Mucosa of rectum (tissue), 2 donors: ENCODE results near the gene FAM222A.

Experiments
- H3K27ac ChIP-seq, 2 donors: one replicate each; pipeline ENCODE4 v1.7.0; 2013; ENCODE audit warnings: inconsistent platforms in 2 of 2, low read depth in 2 of 2, low read length in 2 of 2
- H3K27me3 ChIP-seq, 2 donors: one replicate each; pipeline ENCODE4 v1.7.0; 2013; ENCODE audit warnings: low read length in 2 of 2; ENCODE audit not compliant: control insufficient read depth in 2 of 2, insufficient read depth in 2 of 2
- H3K36me3 ChIP-seq, 2 donors: one replicate each; pipeline ENCODE4 v1.7.0; 2013; ENCODE audit warnings: low read length in 2 of 2; ENCODE audit not compliant: control insufficient read depth in 2 of 2, insufficient read depth in 2 of 2
- H3K4me1 ChIP-seq, 2 donors: one replicate each; pipeline ENCODE4 v1.7.0; 2013; ENCODE audit warnings: low read length in 2 of 2, mild to moderate bottlenecking in 1 of 2; ENCODE audit not compliant: control insufficient read depth in 2 of 2, insufficient read depth in 2 of 2
- H3K4me3 ChIP-seq, 2 donors: one replicate each; pipeline ENCODE4 v1.7.0; 2013; ENCODE audit warnings: low read length in 2 of 2
- H3K9ac ChIP-seq, 2 donors: one replicate each; pipeline ENCODE4 v1.7.0; 2013; ENCODE audit warnings: low read length in 2 of 2, low read depth in 1 of 2, mild to moderate bottlenecking in 1 of 2
- H3K9me3 ChIP-seq, 2 donors: one replicate each; pipeline ENCODE4 v1.7.0; 2013; ENCODE audit warnings: low read length in 2 of 2; ENCODE audit not compliant: control insufficient read depth in 2 of 2
- donor health status: healthy.
- donor health status: Normal muscosa, but diverticular disease.

Gene FAM222A

GRCh38 chr12:109730306-109731145 is 16.9 kb downstream of the FAM222A start:
- Histone ChIP-seq H3K27me3 (no peaks in the 10 kb centered on the region), H3K9ac (no peak overlapping the region), H3K36me3 (no peaks in the 10 kb centered on the region), H3K4me3 (no peak overlapping the region), H3K9me3 (no peaks in the 10 kb centered on the region), H3K4me1 (no peaks in the 10 kb centered on the region), H3K27ac (no peak overlapping the region)

DNA sequence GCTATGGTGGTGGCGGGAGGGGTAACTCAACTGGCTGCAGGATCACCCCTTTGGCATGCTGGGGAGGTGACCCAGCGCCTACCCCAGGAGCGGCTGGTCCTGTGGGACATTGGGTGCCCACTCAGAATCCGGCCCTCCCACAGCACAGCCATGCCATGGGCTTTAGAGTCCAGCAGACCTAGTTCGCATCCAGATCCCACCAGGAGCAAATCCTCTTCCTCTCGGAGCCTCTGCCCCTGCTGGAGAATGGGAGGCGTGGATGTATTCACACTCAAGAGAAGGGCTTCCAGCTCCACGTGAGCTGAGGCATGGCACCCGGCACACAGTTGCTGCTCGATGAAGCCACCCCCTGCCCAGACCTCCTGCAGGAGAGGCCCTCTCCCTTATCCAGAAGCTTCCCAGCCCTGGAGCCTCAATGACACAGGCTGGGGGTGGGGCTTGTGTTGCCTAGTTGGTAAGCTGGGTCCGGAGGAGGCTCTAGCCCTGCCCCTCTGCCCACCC is 17.7 kb downstream of the FAM222A start:
- Histone ChIP-seq H3K27ac (no peak overlapping the region), H3K4me3 (no peak overlapping the region), H3K36me3 (no peaks in the 10 kb centered on the region), H3K4me1 (no peaks in the 10 kb centered on the region), H3K27me3 (no peaks in the 10 kb centered on the region), H3K9ac (no peak overlapping the region), H3K9me3 (no peaks in the 10 kb centered on the region)

DNA sequence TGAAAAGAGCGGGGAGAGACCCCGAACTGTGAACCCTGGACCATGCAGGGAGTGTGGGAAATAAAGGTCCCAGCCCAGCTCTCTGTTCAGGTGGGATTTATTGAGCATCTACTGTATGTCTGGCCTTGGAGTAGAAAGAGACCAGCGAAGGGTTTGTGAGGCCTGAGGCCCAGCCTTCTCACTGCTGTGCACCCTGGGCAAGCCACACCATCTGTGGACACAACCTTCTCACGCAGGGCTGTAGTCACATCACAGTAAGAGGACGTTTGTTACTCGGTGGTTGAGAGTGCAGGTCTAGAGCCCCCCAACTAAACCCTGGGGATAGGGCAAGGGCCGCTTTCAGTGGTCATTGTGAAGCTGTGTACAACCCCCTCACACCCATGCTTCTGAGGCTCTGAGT is 18.2 kb downstream of the FAM222A start:
- H3K27ac ChIP-seq, result no peak overlapping the region

DNA sequence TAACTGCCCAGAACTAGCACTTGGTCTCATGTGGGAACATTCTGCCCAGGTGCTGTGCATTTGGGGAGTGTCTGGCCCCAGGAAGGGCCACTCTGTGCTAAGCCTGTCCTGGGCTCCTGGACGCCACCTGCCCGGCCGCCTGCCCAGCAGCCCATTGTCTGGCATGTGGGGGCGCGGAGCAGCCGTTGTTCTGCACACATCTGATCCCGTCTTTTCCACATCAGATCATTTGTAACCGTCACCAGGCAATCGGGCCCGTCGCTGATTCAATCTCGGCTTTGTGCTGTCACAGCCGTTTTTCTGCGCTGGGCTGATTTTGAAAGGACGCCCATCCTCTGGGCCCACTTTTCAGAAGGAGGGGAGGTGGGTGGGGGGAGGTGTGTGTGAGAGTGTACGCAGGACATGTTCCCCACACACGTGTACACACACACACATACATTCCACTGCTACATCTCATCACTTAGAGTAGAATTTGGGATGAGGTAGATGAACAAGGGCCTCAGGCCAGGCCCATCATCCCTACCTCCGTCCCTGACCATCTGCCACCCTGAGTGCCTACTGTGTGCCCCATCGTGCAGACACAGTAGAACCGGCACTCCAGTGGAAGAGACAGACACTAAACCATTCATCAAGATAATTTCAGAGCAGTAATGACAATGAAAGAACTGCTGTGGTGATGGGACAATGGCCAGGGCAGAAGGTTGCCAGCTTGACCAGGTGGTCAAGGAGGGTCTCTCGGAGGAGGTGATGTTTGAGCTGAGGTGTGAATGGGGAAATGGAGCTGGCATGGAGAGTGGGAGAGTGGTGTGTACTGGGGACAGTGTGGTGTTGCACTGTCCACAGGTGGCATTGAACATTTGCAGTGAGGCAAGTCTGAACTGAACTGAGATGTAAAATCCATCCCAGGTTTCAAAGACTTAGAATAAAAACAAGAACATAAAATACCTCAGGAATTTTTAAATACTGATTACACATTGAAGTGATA is 19.0 kb downstream of the FAM222A start:
- Histone ChIP-seq H3K27ac (no peak overlapping the region), H3K4me3 (no peak overlapping the region), H3K9ac (no peak overlapping the region), H3K9me3 (no peaks in the 10 kb centered on the region), H3K36me3 (no peaks in the 10 kb centered on the region), H3K4me1 (no peaks in the 10 kb centered on the region), H3K27me3 (no peaks in the 10 kb centered on the region)

More for the DNA sequence above, 18.2 kb downstream of the FAM222A start:
- Histone ChIP-seq H3K4me3 (no peak overlapping the region), H3K4me1 (no peaks in the 10 kb centered on the region), H3K27me3 (no peaks in the 10 kb centered on the region), H3K9ac (no peak overlapping the region), H3K9me3 (no peaks in the 10 kb centered on the region), H3K36me3 (no peaks in the 10 kb centered on the region)

- H3K27ac ChIP-seq, result no peak overlapping the region
- H3K36me3 ChIP-seq, result no peaks in the 10 kb centered on the region
- no peak overlapping the region for H3K4me3 ChIP-seq
- no peaks in the 10 kb centered on the region for H3K9me3 ChIP-seq
- H3K27me3 ChIP-seq, result no peaks in the 10 kb centered on the region
- H3K4me1 ChIP-seq, result no peaks in the 10 kb centered on the region
- no peak overlapping the region for H3K9ac ChIP-seq
Measured at GRCh38 chr12:109734219-109735000, 20.8 kb downstream of the FAM222A start.

- Histone ChIP-seq H3K4me1 (no peaks in the 10 kb centered on the region), H3K27ac (no peak overlapping the region), H3K9me3 (no peaks in the 10 kb centered on the region), H3K27me3 (no peaks in the 10 kb centered on the region), H3K36me3 (no peaks in the 10 kb centered on the region), H3K9ac (no peak overlapping the region), H3K4me3 (no peak overlapping the region)
Measured at GRCh38 chr12:109735051-109735521, 21.5 kb downstream of the FAM222A start.

- H3K27me3 ChIP-seq, result no peaks in the 10 kb centered on the region
- H3K4me1 ChIP-seq, result no peaks in the 10 kb centered on the region
- no peak overlapping the region for H3K4me3 ChIP-seq
- H3K36me3 ChIP-seq, result no peaks in the 10 kb centered on the region
- no peak overlapping the region for H3K9ac ChIP-seq
- H3K27ac ChIP-seq, result no peak overlapping the region
- no peaks in the 10 kb centered on the region for H3K9me3 ChIP-seq
Measured at GRCh38 chr12:109735825-109736551, 22.4 kb downstream of the FAM222A start.

DNA sequence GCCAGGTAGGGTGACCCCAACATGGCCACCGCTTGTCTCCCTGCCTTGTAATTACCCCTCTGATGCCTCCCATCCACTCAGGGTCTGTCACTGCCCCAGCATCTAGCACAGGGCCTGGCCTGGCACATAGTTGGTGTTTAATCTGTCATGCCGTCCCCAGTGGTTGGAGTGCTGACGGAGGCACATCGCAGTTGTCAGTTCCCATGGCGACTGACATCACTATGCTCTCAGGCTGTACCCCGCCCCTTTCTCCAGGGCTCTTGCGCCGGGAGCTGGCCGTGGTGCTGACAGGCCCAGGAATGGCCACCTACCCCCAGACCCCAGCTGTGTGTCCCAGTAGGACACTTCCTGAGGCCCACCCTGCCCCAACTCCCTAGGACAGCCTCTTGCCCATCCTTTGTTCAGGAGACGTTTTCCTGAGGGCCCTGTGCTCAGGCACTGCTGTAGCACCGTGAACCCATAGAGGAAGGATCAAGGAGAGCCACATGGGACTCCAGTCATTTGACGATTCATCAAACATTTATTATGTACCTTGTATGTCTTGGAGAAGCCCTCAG is 23.0 kb downstream of the FAM222A start:
- no peaks in the 10 kb centered on the region for H3K27me3 ChIP-seq
- H3K9me3 ChIP-seq, result no peaks in the 10 kb centered on the region
- no peak overlapping the region for H3K4me3 ChIP-seq
- no peaks in the 10 kb centered on the region for H3K36me3 ChIP-seq
- H3K4me1 ChIP-seq, result no peaks in the 10 kb centered on the region
- no peak overlapping the region for H3K9ac ChIP-seq
- H3K27ac ChIP-seq, result no peak overlapping the region

GRCh38 chr12:109737126-109737525 is 23.5 kb downstream of the FAM222A start:
- H3K36me3 ChIP-seq, result no peaks in the 10 kb centered on the region
- no peak overlapping the region for H3K4me3 ChIP-seq
- no peak overlapping the region for H3K9ac ChIP-seq
- H3K27ac ChIP-seq, result no peak overlapping the region
- H3K9me3 ChIP-seq, result no peaks in the 10 kb centered on the region
- no peaks in the 10 kb centered on the region for H3K4me1 ChIP-seq
- H3K27me3 ChIP-seq, result no peaks in the 10 kb centered on the region
